A172 (cell line): ENCODE results near the gene CD300LF. TPM values are rescaled to one million over a fixed set of nuclear protein-coding genes. Genes with fewer than 3 reads are reported as not detected.

Experiments
- DNase-seq: peaks from one replicate; pipeline ENCODE4 v3.0.0-alpha.2; 2015; ENCODE audit warnings: low spot score
- total RNA-seq: library from RNA; depleted of rRNA; stranded (reverse); fragments of >200 nt; shearing (Covaris generic); gene quantifications from 2 replicates; pipeline ENCODE4 v1.2.3, GENCODE V29; 2014

Gene CD300LF
- total RNA-seq, 1 experiment from 2014 or later = not detected

DNA sequence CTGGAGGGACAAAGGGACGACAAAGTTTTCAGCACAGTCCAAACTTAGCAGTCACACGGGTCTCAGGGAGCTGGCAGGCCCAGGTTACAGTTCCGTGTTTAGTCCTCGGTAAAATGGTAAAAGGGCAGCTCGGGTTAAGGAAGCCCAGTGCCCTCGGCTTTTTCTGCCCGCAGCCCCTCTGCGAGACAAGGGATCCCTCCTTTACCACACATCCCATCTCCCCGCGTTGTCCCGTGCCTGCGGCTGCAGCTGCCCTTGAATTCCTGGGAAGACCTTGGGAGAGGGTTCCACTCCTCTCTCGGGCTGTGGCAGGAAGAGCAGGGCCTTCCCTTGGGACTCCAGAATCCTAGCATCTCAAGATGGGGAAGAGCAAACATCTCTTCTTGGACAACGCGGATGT is 17.1 kb upstream of the CD300LF start:
- no peak for DNase-seq

DNA sequence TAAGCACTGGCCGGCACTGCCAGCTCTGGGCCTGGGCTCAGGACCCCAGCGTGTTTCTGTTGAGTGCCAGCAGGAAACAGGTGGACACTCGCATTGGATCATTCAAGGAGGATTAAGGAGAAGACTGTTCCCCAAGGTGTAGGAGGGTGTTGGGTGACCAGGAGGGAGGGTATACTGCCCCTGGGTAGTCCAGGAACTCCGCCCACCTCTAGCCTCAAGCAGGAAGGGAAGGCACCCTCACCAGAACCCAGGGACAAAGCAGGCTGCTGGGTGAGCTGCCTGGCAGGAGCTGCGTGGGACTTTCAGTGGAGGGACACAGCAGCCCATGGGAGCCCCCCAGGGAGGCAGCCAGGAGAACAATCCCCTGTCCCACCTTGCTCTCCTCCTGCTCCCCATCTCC is 16.6 kb upstream of the CD300LF start:
- DNase-seq = no peak

DNA sequence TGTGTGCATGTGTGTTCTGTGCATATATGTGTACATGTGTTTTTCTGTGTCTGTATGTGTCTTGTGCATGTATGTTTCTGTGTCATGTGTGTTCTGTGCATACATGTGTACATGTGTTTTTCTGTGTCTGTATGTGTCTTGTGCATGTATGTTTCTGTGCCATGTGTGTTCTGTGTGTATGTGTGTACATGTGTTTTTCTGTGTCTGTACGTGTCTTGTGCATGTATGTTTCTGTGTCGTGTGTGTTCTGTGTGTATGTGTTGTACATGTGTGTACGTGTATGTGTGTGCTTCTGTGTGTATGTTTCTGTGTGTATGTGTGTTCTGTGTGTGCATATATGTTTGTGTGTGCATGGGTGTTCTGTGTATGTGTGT is 16.0 kb upstream of the CD300LF start:
- DNase-seq = no peak

DNA sequence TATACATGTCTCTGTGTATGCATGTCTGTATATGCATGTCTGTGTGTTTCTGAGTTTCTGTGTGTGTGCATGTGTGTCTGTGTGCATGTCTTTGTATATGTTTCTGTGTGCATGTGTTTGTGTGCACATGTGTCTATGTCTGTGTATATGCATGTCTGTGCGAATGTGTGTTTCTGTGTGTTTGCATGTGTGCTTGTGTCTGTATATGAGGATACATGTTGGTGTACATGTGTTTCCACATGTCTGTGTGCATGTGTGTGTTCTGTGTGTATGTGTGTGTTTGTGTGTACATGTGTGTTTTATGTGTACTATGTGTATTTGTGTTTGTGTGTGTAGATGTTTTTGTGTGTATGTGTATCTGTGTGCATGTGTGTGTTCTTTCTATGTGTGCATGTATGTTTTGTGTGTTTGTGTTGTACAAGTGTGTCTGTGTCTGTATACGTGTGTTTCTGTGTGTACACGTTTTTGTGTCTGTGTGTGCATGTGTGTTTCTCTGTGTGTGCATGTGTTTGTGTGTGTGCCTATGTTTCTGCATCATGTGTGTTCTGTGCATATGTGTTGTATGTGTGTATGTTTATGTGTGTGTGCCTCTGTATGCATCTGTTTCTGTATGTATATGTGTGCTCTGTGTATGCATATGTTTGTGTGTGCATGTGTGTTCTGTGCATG is 15.4 kb upstream of the CD300LF start:
- no peak for DNase-seq

DNA sequence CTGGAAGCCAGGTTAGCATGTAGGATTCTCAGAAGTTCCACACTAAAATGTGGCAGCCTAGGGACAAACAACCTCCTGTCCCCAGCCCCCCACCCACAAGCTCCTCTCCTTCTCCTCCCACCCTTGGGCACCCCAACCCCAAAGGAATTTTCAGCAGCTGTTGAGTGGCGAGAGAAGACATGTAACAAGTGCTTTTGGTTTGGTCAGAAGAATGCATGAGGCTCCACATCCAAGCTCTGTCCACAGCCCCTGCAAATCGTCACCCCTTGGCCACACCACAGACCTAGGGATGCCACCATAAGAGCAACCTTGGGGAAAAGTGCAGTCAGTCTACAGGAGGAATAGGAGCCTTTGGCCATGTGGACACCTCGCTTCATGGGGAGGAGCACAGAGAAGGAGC is 12.4 kb upstream of the CD300LF start:
- DNase-seq = no peak

DNA sequence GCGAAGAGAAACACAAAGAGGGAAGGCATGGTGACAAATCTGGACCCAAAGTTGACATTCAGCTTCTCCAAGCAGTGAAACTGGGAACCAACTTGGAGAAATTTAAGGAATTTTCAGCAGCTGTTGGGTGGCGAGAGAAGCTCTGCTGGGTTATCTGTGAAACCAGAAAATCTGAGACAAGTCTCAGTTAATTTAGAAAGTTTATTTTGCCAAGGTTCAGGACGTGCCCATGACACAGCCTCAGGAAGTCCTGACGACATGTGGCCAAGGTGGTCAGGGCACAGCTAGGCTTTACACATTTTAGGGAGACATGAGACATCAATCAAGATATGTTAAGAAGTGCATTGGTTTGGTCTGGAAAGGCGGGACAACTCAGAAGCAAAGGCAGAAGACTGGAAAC is 11.2 kb upstream of the CD300LF start:
- no peak for DNase-seq

DNA sequence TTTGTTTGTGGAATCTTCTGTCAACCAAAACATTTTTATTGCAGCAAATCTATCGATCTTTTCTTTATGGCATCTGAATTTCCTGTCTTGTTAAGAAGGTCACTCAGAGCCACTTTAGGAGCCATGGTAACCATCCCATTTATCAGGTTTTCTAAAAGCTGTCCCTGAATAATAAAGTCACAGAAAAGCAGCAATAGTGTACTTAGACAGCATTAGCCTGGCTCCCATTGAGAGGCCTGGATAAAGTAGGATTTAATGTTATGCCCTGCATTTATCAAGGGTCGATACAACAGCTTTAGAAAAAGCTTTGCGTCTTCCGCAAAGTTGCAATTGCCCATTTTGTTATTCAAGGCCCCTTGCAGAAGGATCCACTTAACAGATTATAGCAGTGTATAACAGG is 10.1 kb upstream of the CD300LF start:
- DNase-seq = no peak

DNA sequence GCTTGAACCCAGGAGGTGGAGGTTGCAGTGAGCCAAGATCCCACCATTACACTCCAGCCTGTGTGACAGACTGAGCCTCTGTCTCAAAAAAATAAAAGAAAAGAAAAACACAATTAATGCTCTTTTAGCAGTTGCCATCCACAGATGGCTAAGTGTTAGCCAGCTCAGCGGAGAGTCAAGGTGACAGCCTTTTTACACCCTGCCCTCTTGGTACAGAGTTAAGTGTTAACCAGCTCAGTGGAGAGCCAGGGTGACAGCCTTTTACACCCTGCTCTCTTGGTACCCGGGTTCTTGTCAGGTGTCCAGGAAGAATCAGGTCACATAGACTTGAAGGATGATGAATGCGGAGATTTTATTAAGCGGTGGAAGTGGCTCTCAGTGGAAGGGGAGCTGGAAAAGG is 7.8 kb upstream of the CD300LF start:
- DNase-seq = no peak

DNA sequence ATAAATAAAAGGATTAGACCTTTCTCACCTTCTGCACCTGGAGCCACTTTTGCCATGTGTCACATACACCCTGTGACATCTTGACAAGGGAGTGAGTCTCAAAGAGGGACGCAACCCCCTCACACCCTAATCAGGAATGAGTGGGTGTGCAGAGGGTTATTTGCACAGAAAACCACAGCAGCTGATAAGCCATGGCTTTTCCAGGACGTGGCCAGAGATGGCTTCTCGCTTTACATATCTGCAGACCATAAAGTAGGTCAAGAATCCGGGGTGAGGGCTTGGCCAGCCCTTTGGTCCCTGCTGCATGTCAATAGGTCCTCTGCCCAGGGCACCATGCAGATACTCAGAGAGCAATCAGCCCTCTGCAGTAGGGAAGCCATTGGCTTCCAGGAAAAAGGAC is 2.4 kb upstream of the CD300LF start:
- peak; percentile 33 for DNase-seq

DNA sequence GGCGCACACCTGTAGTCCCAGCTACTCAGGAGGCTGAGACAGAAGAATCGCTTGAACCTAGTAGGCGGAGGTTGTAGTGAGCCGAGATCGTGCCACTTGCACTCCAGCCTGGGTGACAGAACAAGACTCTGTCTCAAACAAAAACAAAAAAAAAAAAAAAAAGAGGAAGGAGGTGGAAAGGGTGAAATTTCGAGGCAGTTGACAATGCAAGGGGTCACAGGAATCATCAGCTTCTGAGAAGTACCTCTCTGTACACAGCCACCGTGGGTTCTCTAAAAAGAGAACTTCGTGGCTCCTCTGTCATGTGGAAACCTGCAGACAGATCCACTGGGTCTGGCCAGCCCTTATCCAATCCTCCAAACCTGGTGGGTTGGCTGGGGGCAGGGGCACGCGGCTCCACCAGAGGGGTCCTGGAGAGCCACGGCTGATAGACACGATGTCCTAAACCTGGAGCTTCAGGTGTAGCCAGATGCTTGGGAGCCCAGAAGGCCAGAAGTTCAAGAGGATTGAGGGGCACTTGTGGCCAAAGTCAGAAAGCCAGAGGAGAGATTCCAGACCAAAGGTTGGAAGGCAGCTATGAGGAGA is 540 bp upstream of the CD300LF start:
- DNase-seq = no peak

DNA sequence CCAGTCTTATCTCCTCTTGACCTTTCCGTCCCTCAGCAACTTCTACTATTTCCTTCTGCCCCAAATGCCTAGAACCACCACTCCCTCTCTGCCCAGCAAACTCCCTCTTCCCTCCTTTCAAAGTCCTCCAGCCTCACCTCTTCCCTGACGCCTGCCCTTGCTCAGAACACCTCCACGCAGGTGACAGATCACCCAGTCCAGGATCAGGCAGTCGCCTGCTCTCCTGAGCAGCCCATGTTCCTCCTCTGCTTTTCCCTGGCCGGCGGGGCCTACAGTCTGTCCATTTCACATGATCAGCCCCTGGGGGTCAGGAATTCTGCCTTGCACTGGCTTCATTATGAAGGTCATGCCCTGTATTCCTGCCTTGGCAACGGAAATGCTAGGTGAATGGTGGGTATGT is 422 bp downstream of the CD300LF start:
- DNase-seq = no peak

DNA sequence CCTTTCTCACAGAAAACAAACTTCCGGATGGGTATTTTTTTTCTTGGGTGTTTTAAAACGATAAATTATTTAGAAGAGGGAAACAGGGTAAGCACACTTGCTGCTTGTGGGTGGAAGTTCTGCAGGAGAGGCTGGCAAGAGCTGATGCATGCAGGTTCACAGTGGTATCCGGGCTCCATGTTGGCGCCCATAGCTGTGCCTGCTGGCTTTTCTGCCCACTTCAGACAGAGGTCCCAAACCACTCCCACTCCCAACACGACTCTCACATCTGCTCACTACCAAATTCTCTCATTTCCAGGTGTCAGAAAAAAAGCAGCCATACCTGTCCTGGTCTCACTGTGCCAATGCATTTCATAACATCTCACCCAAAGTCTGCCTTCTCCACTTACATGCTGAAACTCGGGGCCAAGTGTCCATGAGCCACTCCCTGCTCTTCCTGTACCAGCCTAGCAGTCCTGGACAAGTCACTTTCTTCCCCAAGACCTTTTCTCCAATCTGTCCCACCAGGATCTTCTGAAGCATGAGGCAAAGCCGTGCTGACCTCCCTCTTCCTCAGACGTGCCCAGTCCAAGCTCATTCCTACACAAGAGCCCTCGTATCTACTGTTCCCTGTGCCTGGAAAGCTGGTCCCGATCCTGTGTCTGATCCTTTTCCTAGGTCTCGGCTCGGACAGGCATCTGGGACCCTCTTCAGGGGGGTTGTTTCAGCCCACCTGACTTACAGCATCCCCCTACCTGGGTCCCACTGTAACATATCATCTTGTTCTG is 1.5 kb downstream of the CD300LF start:
- no peak for DNase-seq

DNA sequence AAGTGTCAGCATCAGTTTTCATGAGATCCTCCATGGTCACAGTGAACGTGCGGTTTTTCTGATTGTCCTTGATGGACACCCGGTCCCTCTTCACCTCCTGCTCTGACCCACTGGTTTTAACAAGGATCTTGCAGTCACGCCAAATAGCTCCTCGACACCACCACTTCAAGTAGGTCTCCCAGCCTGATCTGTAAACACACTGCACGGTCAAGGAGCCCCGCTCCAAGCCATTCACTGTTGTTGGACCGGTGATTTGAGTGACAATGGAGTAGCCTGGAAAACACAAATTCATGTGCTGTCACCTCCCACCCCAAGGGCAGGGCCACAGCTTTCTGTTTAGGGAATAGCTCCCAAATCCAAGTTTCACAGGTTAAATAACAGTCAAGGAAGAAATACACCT is 8.2 kb downstream of the CD300LF start:
- DNase-seq = no peak

DNA sequence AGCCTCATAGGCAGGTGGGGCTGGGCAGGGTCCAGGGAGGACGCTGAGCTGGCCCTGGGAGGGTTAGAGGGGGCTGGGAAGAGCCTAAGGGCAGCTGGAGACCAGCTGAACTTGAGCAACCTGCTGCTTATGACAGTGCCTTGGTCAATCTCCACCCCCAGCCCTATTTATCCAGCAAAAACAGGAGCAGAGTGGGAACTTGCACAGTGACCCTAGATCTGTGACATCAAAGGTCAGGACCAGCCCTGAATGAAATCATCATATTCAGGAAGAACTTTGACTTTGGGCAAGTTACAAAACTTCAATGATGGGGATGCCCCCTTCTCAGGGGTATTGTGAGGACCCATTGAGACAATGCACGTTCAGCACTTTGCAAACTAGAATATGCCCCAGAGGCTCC is 9.4 kb downstream of the CD300LF start:
- DNase-seq = no peak

DNA sequence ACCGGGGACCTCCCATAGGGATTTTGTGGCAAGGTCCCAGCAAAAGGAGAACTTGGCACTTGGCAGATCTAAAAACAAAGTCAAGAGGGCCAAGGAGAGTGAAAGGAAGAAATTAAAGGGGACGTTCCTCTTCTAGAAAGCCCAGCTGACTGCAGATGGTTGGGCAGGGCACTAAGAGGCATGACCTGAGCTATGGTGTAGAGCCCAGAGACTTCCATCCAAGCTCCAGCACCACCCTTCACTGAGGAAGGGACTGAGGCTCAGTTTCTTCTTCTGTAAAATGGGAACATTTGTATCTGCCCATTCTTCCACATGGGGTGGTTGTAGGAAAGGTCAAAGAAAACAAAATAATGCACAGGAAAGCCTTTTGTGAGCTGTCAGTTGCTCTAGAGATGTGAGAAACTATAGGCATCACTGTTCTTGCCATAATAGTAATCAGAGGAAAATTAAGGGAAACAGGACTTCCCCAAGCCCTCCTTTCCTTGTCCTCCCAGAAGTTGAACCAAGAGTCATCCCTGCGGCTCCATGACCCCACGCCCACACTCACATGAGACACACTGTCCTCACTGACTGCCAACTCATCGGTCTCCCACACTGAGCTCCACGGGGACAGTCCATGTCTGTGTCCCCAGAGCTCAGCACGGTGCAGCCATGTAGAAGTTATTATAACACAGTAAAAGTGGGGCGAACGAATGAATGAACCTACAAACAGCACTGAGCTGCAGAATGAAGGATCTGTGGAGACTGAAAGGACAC is 10.4 kb downstream of the CD300LF start:
- no peak for DNase-seq

DNA sequence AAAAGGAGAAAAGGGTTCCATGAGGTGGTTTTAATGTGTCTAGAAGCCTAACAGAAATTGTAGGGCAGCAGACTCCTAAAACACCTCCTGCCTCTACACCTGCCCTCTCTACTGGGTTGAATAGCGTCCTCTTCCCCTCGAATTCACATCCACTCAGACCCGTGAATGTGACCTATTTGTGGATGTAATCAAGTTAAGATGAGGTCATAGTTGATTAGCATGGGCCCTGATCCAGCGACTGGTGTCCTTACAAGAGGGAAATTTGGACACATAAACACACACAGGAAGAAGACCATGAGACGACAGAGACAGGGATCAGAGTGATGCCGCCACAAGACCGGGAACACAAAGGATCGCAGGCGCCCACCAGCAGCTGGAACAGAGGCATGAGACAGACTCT is 13.5 kb downstream of the CD300LF start:
- DNase-seq = no peak

DNA sequence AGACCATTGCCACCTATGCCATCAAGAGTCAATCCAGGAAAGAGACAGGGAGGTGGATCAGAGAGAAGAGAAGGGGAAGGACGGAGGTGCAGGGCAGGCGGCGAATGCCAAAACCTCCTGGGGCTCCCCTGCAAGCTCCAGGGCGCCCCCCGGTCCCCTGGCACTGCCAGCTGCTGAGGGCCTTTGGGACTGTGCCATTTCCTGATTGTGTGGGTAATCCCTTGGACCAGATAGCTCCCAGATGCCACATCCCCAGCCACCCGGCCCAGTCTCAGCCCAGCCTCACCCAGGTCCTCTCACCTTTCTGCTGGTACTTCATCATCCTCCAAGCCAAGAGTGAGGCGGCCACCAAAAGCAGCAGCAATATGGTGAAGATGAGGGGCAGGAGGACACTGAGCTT is 14.7 kb downstream of the CD300LF start:
- no peak for DNase-seq

DNA sequence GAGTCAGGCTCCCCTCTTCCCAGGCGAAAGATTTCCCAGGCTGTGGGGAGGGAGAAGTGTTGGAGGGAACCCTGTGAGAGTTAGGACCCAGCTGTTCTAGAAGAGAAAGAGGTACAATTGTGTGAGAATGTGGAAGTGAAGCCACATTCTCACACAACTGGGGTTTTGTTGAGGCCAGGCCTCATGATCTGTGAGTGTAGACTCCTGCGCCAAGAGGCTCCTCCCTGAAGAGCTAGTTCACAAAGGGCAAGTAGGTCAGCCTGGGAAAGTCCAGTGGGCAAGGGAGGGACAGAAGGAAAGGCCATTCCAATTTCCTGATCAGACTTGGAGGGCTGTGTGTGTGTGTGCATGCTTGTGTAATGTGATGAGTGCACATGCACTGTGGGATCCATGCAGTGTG is 15.2 kb downstream of the CD300LF start:
- DNase-seq = no peak

DNA sequence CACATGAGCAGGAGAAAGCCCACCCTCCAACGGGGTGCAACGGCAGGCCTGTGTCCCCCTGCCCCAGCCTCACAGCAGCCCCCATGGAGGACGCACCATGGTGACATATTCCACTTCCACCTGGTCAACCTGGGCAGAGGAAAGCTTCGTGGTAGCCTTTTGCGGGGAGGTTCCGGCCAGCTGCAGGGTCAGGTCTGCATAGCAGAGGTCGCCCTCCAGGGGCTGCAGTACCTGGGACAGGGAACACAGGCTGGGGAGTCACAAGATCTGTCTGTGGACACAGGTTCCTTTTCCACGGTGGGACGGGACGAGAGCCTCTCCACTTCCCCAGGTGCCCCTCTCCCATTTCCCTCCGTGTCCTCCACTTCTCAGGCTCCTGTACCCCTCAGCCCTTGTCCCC is 17.1 kb downstream of the CD300LF start:
- no peak for DNase-seq

DNA sequence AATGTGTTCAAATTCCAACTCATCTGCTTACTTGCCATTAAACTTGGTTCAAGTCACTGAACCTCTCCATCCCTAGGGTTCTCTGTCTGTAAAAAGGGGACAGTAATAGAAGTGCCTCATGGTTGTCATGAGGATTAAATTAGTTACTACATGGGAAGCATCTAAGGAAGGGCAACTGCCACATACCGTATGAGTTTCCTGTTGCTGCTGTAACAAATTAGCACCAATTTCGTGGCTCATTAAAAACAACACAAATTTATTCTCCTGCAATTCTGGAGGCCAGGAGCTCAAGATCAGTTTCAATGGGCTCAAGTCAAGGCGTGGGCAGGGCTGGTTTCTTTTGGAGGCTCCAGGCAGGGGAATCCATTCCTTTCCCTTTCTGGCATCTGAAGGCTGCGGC is 18.6 kb downstream of the CD300LF start:
- DNase-seq = no peak

DNA sequence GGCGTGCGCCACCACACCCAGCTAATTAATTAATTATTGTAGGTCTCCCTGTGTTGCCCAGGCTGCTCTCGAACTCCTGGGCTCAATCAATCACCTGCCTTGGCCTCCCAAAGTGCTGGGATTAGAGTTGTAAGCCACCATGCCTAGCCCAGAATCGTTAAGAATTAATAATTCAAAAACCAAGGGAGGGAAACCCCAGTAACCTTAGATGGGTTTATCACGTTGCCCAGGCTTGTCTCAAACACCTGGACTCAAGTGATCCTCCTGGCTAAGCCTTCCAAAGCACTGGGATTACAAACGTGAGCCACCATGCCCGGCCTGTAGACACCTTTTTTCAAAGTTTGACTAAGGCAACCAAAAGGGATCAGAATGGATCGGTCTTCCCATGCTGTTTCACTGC is 21.6 kb downstream of the CD300LF start:
- no peak for DNase-seq

DNA sequence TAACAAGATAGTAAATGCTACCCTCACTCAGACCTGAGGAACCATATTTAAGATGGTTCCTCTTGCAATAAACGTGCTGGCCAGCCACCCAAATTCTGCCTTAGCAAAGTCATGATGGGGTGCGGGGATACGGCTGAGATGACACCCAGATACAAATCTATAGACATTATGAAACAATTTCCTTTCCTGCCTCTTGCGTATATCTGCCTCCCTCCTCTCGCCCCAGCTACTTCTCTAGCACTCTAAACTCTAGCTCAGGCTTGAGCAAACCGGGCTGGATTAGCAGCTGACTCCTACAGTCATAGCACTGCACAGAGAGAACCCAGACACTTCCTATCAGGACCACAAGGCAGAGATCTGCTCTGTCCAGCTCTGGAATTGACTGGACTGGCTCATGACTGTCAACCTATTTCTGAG is 22.3 kb downstream of the CD300LF start:
- no peak for DNase-seq

DNA sequence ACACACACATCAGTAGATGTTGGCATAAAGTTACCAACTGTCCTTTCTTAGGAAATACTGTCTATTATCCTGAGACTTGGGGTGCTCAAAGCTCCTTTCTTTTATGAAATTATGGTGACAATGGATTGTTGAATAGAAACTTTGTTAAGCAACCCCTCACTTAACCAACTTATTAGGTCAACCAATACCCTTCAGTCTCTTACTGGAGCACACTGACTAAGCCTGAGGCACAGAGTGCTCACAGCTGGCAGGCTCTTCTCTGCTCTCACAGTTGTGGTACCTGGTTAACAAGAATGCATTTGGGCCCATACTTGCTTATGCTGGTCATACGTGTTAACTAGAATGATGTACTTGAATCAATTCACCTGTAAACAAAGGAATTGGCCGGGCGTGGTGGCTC is 24.8 kb downstream of the CD300LF start:
- DNase-seq = no peak
